Uterus (tissue), 4 donors: ENCODE measurements around the gene ATXN2L. TPM values are rescaled to one million over a fixed set of nuclear protein-coding genes. Genes with fewer than 3 reads are reported as not detected.

Experiments used
- DNase-seq, 2 donors: peaks; one replicate each; pipeline ENCODE4 v3.0.0-alpha.2; 2019 to 2020
- H3K27ac ChIP-seq, 2 donors: fragments of 200-600 bp; sonication (generic); 1 replicate in 1 of 2; 2 replicates in 1 of 2; pipeline ENCODE4 v1.5.1; 2016 to 2018
- H3K27me3 ChIP-seq, 2 donors: fragments of 200-600 bp; sonication (generic); one replicate each; pipeline ENCODE4 v1.5.1; 2018 to 2019; ENCODE audit warnings: control low read depth in 1 of 2
- H3K36me3 ChIP-seq, 2 donors: fragments of 200-600 bp; sonication (generic); one replicate each; pipeline ENCODE4 v1.5.1; 2019; ENCODE audit warnings: control low read depth in 1 of 2
- H3K4me1 ChIP-seq, 2 donors: fragments of 200-600 bp; sonication (generic); one replicate each; pipeline ENCODE4 v1.5.1; 2018 to 2019; ENCODE audit warnings: control low read depth in 1 of 2
- H3K4me3 ChIP-seq, 2 donors: fragments of 200-600 bp; sonication (generic); 1 replicate in 1 of 2; 2 replicates in 1 of 2; pipeline ENCODE4 v1.5.1; 2018 to 2019; ENCODE audit warnings: mild to moderate bottlenecking in 1 of 2
- H3K9me3 ChIP-seq, 2 donors: fragments of 200-600 bp; sonication (generic); one replicate each; pipeline ENCODE4 v1.5.1; 2019; ENCODE audit warnings: control low read depth in 1 of 2
- POLR2A ChIP-seq, 2 donors: fragments of 450-650 bp; IDR thresholded peaks; one replicate each; pipeline ENCODE4 v1.6.1; 2016; ENCODE audit warnings: antibody characterized with exemption in 2 of 2, mild to moderate bottlenecking in 1 of 2, moderate library complexity in 1 of 2
- intact Hi-C: fragments of 100-400 bp; cut with DNase I; formaldehyde crosslinking; loops from one replicate; pipeline ENCODE4 v1.15.1; 2023; ENCODE audit warnings: low total_unique reads
- total RNA-seq, 4 donors: library from RNA; depleted of rRNA in 3 of 4; stranded (reverse); fragments of >200 nt in 3 of 4; gene quantifications; one replicate each; pipeline versions ENCODE4 v1.1.0 to v1.2.4, GENCODE V29; 2014 to 2023
- TF ChIP-seq, protein P1 (sequence below), 4 experiments: fragments of 200-600 bp in 2 of 4; fragments of 450-650 bp in 2 of 4; sonication (generic) in 2 of 4; IDR thresholded peaks; one replicate each; pipeline ENCODE4 v1.5.1; 2016 to 2019; ENCODE audit warnings: antibody characterized with exemption in 4 of 4, mild to moderate bottlenecking in 2 of 4, moderate library complexity in 1 of 4
- donor health status: DM: yes; HTN: yes; CAD: no.

ATXN2L gene
- total RNA-seq, 4 donors from 2014 or later, result 7.2 to 130 (median 35.0) TPM

DNA sequence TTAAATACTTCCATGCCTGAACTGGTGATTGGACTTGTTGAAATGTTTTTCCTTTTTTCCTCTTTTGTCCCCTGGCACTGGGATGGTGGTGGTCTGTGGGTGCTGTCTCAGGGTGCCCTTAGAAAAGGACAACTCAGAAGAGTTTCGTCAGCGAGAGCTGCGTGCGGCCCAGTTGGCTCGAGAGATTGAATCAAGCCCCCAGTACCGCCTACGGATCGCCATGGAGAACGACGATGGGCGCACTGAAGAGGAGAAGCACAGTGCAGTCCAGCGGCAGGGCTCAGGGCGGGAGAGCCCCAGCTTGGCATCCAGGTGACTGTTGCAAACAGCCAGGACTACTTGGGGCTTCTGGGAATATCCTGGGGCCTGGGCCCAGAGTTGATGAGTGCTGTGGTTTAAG, 6.9 kb downstream of the ATXN2L start:
- Histone ChIP-seq H3K27me3 (no peaks in the 10 kb centered on the region), H3K4me1 (peaks cover 0 to 9% of the 10 kb centered on the region in 2 donors), H3K4me3 (no peak overlapping the region), H3K27ac (no peak overlapping the region), H3K9me3 (no peaks in the 10 kb centered on the region), H3K36me3 (no peaks in the 10 kb centered on the region)
- intact Hi-C loops, result no loop called here
- DNase-seq, result no peak
- no peak for TF ChIP-seq POLR2A (IDR thresholded peaks at IDR 0.05)

DNA sequence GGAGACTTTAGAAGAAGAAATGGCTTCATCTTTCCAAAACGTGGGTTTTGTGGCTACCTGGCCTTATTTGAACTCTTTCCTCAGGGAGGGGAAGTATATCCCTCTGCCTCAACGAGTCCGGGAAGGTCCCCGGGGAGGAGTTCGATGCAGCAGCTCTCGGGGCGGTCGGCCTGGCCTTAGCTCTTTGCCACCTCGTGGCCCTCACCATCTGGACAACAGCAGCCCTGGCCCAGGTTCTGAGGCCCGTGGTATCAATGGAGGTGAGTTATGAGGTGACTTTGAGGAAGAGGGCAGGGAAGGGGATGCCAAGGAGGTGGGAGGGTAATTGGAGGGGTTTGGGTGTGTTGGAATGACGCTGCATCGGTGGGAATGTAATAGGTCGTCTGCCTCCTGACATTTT, 7.7 kb downstream of the ATXN2L start:
- Histone ChIP-seq H3K27ac (no peak overlapping the region), H3K36me3 (no peaks in the 10 kb centered on the region), H3K9me3 (no peaks in the 10 kb centered on the region), H3K4me1 (peaks cover 0 to 1% of the 10 kb centered on the region in 2 donors), H3K4me3 (no peak overlapping the region), H3K27me3 (no peaks in the 10 kb centered on the region)
- intact Hi-C loops, result no loop called here
- TF ChIP-seq POLR2A (IDR thresholded peaks at IDR 0.05), result no peak
- TF ChIP-seq, protein P1, sequence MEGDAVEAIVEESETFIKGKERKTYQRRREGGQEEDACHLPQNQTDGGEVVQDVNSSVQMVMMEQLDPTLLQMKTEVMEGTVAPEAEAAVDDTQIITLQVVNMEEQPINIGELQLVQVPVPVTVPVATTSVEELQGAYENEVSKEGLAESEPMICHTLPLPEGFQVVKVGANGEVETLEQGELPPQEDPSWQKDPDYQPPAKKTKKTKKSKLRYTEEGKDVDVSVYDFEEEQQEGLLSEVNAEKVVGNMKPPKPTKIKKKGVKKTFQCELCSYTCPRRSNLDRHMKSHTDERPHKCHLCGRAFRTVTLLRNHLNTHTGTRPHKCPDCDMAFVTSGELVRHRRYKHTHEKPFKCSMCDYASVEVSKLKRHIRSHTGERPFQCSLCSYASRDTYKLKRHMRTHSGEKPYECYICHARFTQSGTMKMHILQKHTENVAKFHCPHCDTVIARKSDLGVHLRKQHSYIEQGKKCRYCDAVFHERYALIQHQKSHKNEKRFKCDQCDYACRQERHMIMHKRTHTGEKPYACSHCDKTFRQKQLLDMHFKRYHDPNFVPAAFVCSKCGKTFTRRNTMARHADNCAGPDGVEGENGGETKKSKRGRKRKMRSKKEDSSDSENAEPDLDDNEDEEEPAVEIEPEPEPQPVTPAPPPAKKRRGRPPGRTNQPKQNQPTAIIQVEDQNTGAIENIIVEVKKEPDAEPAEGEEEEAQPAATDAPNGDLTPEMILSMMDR (IDR thresholded peaks at IDR 0.05), result no peak
- DNase-seq, result no peak

DNA sequence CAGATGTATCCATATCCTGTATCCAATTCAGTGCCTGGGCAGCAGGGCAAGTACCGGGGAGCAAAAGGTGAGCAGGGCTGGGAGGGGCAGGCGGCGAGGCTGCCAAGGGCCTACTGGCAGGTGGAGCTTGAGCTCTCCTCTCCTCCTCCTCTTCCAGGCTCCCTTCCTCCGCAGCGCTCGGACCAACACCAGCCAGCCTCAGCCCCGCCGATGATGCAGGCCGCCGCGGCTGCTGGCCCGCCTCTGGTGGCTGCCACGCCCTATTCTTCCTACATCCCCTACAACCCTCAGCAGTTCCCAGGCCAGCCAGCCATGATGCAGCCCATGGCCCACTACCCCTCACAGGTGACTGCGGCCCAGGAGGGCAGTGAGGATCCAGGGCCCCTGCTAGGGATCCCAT, 11.6 kb downstream of the ATXN2L start:
- Histone ChIP-seq H3K4me1 (no peaks in the 10 kb centered on the region), H3K36me3 (no peaks in the 10 kb centered on the region), H3K27me3 (no peaks in the 10 kb centered on the region), H3K4me3 (no peak overlapping the region), H3K27ac (no peak overlapping the region), H3K9me3 (no peaks in the 10 kb centered on the region)
- no peak for TF ChIP-seq POLR2A (IDR thresholded peaks at IDR 0.05)
- TF ChIP-seq, protein P1 (IDR thresholded peaks at IDR 0.05), result no peak
- intact Hi-C loops, result no loop called here
- DNase-seq, result no peak

DNA sequence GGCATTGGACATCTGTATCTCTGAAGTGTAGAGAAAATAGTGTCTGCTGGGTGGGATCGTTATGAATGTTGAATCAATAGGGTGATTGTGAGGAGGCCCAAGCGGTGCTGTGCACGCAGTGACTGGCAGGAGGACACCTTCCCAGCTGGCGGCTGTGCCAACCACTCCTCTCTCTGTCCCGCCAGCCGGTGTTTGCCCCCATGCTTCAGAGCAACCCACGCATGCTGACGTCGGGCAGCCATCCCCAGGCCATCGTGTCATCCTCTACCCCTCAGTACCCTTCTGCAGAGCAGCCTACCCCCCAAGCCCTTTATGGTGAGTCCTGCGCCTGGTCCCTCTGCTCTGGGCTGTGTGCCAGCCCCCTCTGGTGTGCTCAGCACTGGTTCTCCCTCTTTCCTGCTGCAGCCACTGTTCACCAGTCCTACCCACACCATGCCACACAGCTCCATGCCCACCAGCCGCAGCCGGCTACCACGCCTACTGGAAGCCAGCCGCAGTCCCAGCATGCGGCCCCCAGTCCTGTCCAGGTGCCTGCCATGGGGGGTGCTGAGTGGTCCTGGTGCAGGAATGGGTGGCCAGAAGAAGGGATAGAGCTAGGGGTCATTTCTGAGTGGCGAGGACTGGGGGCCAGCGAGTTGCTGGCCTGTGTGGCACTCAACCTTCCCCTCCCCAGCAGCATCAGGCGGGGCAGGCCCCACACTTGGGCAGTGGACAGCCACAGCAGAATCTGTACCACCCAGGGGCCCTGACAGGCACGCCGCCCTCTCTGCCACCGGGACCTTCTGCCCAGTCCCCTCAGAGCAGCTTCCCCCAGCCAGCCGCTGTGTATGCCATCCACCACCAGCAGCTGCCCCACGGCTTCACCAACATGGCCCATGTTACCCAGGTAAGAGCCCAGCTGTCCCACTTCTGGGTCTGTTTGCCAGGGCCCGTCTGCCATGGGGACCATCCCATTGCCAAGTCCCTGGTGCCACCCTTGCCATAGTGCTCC, 12.4 kb downstream of the ATXN2L start:
- H3K27ac ChIP-seq, result no peak overlapping the region
- no peaks in the 10 kb centered on the region for H3K36me3 ChIP-seq

DNA sequence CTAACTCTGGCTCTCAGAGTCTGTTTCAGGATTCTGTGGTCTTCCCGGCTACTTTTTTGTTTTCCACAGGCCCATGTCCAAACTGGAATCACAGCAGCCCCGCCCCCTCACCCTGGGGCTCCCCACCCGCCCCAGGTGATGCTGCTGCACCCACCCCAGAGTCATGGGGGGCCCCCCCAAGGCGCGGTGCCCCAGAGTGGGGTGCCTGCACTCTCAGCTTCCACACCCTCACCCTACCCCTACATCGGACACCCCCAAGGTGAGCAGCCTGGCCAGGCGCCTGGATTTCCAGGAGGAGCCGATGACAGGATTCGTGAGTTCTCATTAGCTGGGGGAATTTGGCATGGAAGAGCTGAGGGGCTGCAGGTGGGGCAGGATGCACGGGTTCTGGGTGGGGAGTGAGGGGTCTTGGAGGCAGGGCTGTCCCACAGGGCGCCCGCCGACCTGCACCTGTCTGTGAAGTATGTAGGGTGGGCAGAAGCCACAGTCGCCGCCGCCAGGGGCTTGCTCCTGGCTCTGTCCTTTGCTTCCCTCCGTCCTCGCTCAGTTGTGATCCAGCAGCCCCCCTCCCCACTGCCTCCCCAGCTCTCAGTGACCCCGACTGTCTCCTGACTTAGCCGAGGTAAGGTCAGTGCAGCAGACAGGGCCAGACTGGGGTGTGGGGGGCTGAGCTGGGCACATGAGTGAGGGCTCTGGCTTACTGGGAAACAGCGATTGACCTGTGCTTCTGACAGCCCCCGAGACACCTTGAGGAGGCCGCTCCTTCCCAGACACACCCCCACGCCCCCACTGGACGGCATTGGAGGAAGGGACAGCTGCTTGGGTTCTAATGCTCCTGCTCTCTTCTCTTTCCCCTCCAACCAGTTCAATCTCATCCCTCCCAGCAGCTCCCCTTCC, 13.3 kb downstream of the ATXN2L start:
- no peaks in the 10 kb centered on the region for H3K9me3 ChIP-seq
- no peak for DNase-seq
- no peaks in the 10 kb centered on the region for H3K4me1 ChIP-seq
- no peaks in the 10 kb centered on the region for H3K27me3 ChIP-seq
- H3K27ac ChIP-seq, result no peak overlapping the region
- H3K4me3 ChIP-seq, result no peak overlapping the region
- intact Hi-C loops, result no loop called here
- TF ChIP-seq, protein P1 (IDR thresholded peaks at IDR 0.05), result no peak
- no peak for TF ChIP-seq POLR2A (IDR thresholded peaks at IDR 0.05)
- H3K36me3 ChIP-seq, result no peaks in the 10 kb centered on the region

More for the DNA sequence above, 12.4 kb downstream of the ATXN2L start:
- no peak for TF ChIP-seq POLR2A (IDR thresholded peaks at IDR 0.05)
- TF ChIP-seq, protein P1 (IDR thresholded peaks at IDR 0.05), result no peak
- intact Hi-C loops, result no loop called here
- no peak for DNase-seq
- H3K4me3 ChIP-seq, result no peak overlapping the region
- H3K4me1 ChIP-seq, result no peaks in the 10 kb centered on the region
- no peaks in the 10 kb centered on the region for H3K27me3 ChIP-seq
- no peaks in the 10 kb centered on the region for H3K9me3 ChIP-seq
